ENCODE data around the gene TRIML1. TPM values are rescaled to one million over a fixed set of nuclear protein-coding genes. Genes with fewer than 3 reads are reported as not detected.
A peak's percentile ranks its signal among the peaks of the same experiment; 100 is the strongest.

The TRIML1 gene
- total and polyA plus RNA-seq, 2 of the 8 experiments (the other 6 are each of a cell fraction or from before 2014, with no cell fraction given), result not detected

DNA sequence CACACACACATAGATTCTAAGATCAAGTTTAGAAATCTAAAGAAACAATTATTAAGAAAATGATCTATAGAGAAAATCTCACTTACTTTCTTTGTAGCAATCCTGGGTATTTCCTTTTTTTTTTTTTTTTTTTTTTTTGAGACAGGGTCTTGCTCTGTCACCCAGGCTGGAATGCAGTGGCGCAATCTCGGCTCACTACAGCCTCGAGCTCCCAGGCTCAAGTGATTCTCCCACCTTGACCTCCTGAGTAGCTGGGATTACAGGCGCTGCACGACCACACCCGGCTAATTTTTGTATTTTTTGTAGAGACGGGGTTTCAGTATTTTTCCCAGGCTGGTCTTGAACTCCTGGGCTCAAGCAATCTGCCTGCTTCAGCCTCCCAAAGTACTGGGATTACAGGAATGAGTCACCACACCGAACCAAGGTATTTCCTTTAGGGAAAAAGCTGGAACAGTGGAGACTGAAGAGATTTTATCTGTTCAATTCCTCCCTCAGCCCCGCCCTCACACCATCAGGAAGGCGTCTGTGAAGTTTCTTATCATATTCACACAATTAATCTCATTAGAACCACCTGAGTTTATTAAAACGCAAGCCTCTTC is 30.0 kb upstream of the TRIML1 start, which contains the start of gene TRIML2 (continued):
- TF ChIP-seq KDM4A (IDR thresholded peaks at IDR 0.05; ENCODE audit: low read depth, low read length, severe bottlenecking), result no peak
- TF ChIP-seq NRF1 (IDR thresholded peaks at IDR 0.05; ENCODE audit: low read depth, low read length), result no peak
- TF ChIP-seq JUND (IDR thresholded peaks at IDR 0.05; ENCODE audit: low read length), result 0 out of 2 replicates have a peak, but pooled peaks have one; percentile 39
- TF ChIP-seq GTF2F1 (IDR thresholded peaks at IDR 0.05; ENCODE audit: borderline replicate concordance, low read depth, low read length), result no peak
- TF ChIP-seq HDAC6 (IDR thresholded peaks at IDR 0.05; ENCODE audit: low read depth, low read length), result no peak
- TF ChIP-seq POLR2A (IDR thresholded peaks at IDR 0.05; ENCODE audit: control extremely low read depth in 1 of 2, low read depth in 2 of 2, low read length in 2 of 2), result peak in 1 of 2 experiments; percentile 23; a peak in 1 of 3 replicates
- TF ChIP-seq RAD21 (IDR thresholded peaks at IDR 0.05 in 1 of 2, conservative IDR thresholded peaks at IDR 0.05 in 1 of 2; ENCODE audit: low read depth in 2 of 2, low read length in 2 of 2), result no peak
- 0 out of 2 replicates have a peak, but pooled peaks have one; percentile 25 for TF ChIP-seq POLR2AphosphoS5 (IDR thresholded peaks at IDR 0.05; ENCODE audit: low read depth, low read length)
- TF ChIP-seq YY1 (IDR thresholded peaks at IDR 0.05; ENCODE audit: low read depth, low read length), result no peak
- no peak for TF ChIP-seq SIN3A (conservative IDR thresholded peaks at IDR 0.05 in 1 of 2, IDR thresholded peaks at IDR 0.05 in 1 of 2; ENCODE audit: low read depth in 1 of 2, low read length in 2 of 2)
- TF ChIP-seq RXRA (IDR thresholded peaks at IDR 0.05; ENCODE audit: insufficient read depth, low read depth, low read length), result no peak
- TF ChIP-seq CEBPB (IDR thresholded peaks at IDR 0.05; ENCODE audit: low read depth, low read length), result peak; percentile 84
- 0 out of 2 replicates have a peak, but pooled peaks have one; percentile 3 for TF ChIP-seq TEAD4 (IDR thresholded peaks at IDR 0.05; ENCODE audit: low read depth, low read length)
- TF ChIP-seq TAF1 (IDR thresholded peaks at IDR 0.05; ENCODE audit: low read depth, low read length), result no peak
- TF ChIP-seq ZNF274 (IDR thresholded peaks at IDR 0.05; ENCODE audit: borderline replicate concordance, extremely low read depth, low read length), result no peak
- no peak for TF ChIP-seq GABPA (IDR thresholded peaks at IDR 0.05; ENCODE audit: borderline replicate concordance, insufficient read depth, low read length)
- no peak for TF ChIP-seq SP2 (IDR thresholded peaks at IDR 0.05; ENCODE audit: low read length)
- no peak for TF ChIP-seq SP4 (IDR thresholded peaks at IDR 0.05; ENCODE audit: low read length)
- TF ChIP-seq SAP30 (IDR thresholded peaks at IDR 0.05; ENCODE audit: insufficient read depth, insufficient replicate concordance, low read length), result no peak
- TF ChIP-seq CBX8 (IDR thresholded peaks at IDR 0.05; ENCODE audit: borderline replicate concordance, low read depth, low read length), result no peak
- TF ChIP-seq FOSL1 (IDR thresholded peaks at IDR 0.05; ENCODE audit: insufficient read depth, low read depth, low read length), result no peak

All from H1 (cell line).